HepG2 (cell line): ENCODE data around the gene CFL1. TPM values are rescaled to one million over a fixed set of nuclear protein-coding genes. Genes with fewer than 3 reads are reported as not detected.
A peak's percentile ranks its signal among the peaks of the same experiment; 100 is the strongest.

Experiments
- ARID2 ChIP-seq: sonication (generic); formaldehyde crosslinking; IDR thresholded peaks from 2 replicates; pipeline ENCODE4 v1.8.1; 2022; ENCODE audit warnings: mild to moderate bottlenecking, missing genetic modification reagents, borderline replicate concordance
- ATF7 ChIP-seq, 2 experiments: fragments of 450-650 bp in 1 of 2; sonication (generic) in 1 of 2; formaldehyde crosslinking in 1 of 2; IDR thresholded peaks; 2 replicates each; pipeline versions ENCODE4 v1.4.0 to v1.6.1; 2016 to 2020; ENCODE audit warnings: antibody characterized with exemption in 1 of 2, mild to moderate bottlenecking in 1 of 2, missing genetic modification reagents in 1 of 2
- CENPX ChIP-seq: sonication (generic); formaldehyde crosslinking; IDR thresholded peaks from 2 replicates; pipeline ENCODE4 v1.9.0; 2021; ENCODE audit warnings: mild to moderate bottlenecking, missing genetic modification reagents, moderate library complexity
- DNMT3B ChIP-seq: conservative IDR thresholded peaks from 2 replicates; pipeline ENCODE4 v1.6.1; 2016; ENCODE audit warnings: missing biosample characterization, control low read depth
- MAFG ChIP-seq: sonication (generic); formaldehyde crosslinking; IDR thresholded peaks from 2 replicates; pipeline ENCODE4 v1.5.1; 2020; ENCODE audit warnings: mild to moderate bottlenecking, missing genetic modification reagents
- PCBP2 ChIP-seq: fragments of 200-400 bp; formaldehyde crosslinking; optimal IDR thresholded peaks from 2 replicates; pipeline ENCODE3; 2018; ENCODE audit warnings: low read length, low read depth; ENCODE audit not compliant: poor library complexity, severe bottlenecking
- PRMT3 ChIP-seq: sonication (generic); formaldehyde crosslinking; IDR thresholded peaks from 2 replicates; pipeline ENCODE4 v1.8.1; 2022; ENCODE audit warnings: low read depth, mild to moderate bottlenecking, moderate library complexity, missing genetic modification reagents, borderline replicate concordance
- RCOR2 ChIP-seq: IDR thresholded peaks from 2 replicates; pipeline ENCODE4 v1.6.1; 2016; ENCODE audit warnings: missing biosample characterization, missing genetic modification reagents
- RFXAP ChIP-seq: sonication (generic); formaldehyde crosslinking; IDR thresholded peaks from 2 replicates; pipeline ENCODE4 v1.4.0; 2020; ENCODE audit warnings: missing genetic modification reagents, borderline replicate concordance
- SOX13 ChIP-seq, 3 experiments: fragments of 450-650 bp in 1 of 3; sonication (generic) in 1 of 3; formaldehyde crosslinking in 1 of 3; IDR thresholded peaks in 2 of 3; conservative IDR thresholded peaks in 1 of 3; 2 replicates each; pipeline versions ENCODE4 v1.5.0 to v1.6.1; 2016 to 2020; ENCODE audit warnings: antibody characterized with exemption in 1 of 3, mild to moderate bottlenecking in 1 of 3, missing compliant biosample characterization in 1 of 3, missing genetic modification reagents in 1 of 3, moderate library complexity in 1 of 3
- SP1 ChIP-seq, 2 experiments: fragments of 450-650 bp in 1 of 2; sonication (generic) in 1 of 2; formaldehyde crosslinking in 1 of 2; IDR thresholded peaks; 2 replicates each; pipeline versions ENCODE4 v1.4.0 to v1.6.1; 2016 to 2020; ENCODE audit warnings: missing genetic modification reagents in 1 of 2
- SSRP1 ChIP-seq: IDR thresholded peaks from 2 replicates; pipeline ENCODE4 v1.6.1; 2016; ENCODE audit warnings: control low read depth
- STAT5B ChIP-seq: sonication (generic); formaldehyde crosslinking; IDR thresholded peaks from 2 replicates; pipeline ENCODE4 v1.4.0; 2020; ENCODE audit warnings: missing genetic modification reagents
- TARDBP ChIP-seq: sonication (generic); formaldehyde crosslinking; IDR thresholded peaks from 2 replicates; pipeline ENCODE4 v1.8.0; 2022; ENCODE audit warnings: mild to moderate bottlenecking, missing genetic modification reagents
- TEAD3 ChIP-seq: optimal IDR thresholded peaks from 2 replicates; pipeline ENCODE3; 2016; ENCODE audit warnings: borderline replicate concordance
- YEATS4 ChIP-seq: sonication (generic); formaldehyde crosslinking; IDR thresholded peaks from 2 replicates; pipeline ENCODE4 v1.4.0; 2020; ENCODE audit warnings: missing genetic modification reagents, borderline replicate concordance
- ZFAT ChIP-seq: sonication (generic); formaldehyde crosslinking; conservative IDR thresholded peaks from 2 replicates; pipeline ENCODE4 v1.8.1; 2023; ENCODE audit warnings: missing genetic modification reagents, inconsistent platforms
- ZFP36L1 ChIP-seq: sonication (generic); formaldehyde crosslinking; IDR thresholded peaks from 2 replicates; pipeline ENCODE4 v1.8.0; 2022; ENCODE audit warnings: mild to moderate bottlenecking, missing genetic modification reagents, moderate library complexity
- ZFP41 ChIP-seq: sonication (generic); formaldehyde crosslinking; IDR thresholded peaks from 2 replicates; pipeline ENCODE4 v1.4.0; 2020; ENCODE audit warnings: mild to moderate bottlenecking, missing genetic modification reagents, borderline replicate concordance
- ZFP90 ChIP-seq: sonication (generic); formaldehyde crosslinking; IDR thresholded peaks from 2 replicates; pipeline ENCODE4 v1.8.0; 2022; ENCODE audit warnings: missing genetic modification reagents, mild to moderate bottlenecking, inconsistent platforms, borderline replicate concordance
- ZKSCAN5 ChIP-seq: sonication (generic); formaldehyde crosslinking; IDR thresholded peaks from 2 replicates; pipeline ENCODE4 v1.5.1; 2020; ENCODE audit warnings: mild to moderate bottlenecking, missing genetic modification reagents
- ZNF143 ChIP-seq: sonication (generic); formaldehyde crosslinking; IDR thresholded peaks from 2 replicates; pipeline ENCODE4 v1.4.0; 2020; ENCODE audit warnings: missing genetic modification reagents
- ZNF256 ChIP-seq: sonication (generic); formaldehyde crosslinking; conservative IDR thresholded peaks from 2 replicates; pipeline ENCODE4 v1.4.0; 2020; ENCODE audit warnings: missing genetic modification reagents
- ZNF296 ChIP-seq: sonication (generic); formaldehyde crosslinking; conservative IDR thresholded peaks from 2 replicates; pipeline ENCODE4 v1.5.0; 2020; ENCODE audit warnings: mild to moderate bottlenecking, missing genetic modification reagents
- ZNF563 ChIP-seq: sonication (generic); formaldehyde crosslinking; IDR thresholded peaks from 2 replicates; pipeline ENCODE4 v1.8.0; 2022; ENCODE audit warnings: mild to moderate bottlenecking, moderate library complexity, missing genetic modification reagents
- ZNF572 ChIP-seq: sonication (generic); formaldehyde crosslinking; IDR thresholded peaks from 2 replicates; pipeline ENCODE4 v1.5.1; 2020; ENCODE audit warnings: mild to moderate bottlenecking, missing genetic modification reagents
- ZNF7 ChIP-seq: IDR thresholded peaks from 2 replicates; pipeline ENCODE4 v1.6.1; 2016; ENCODE audit warnings: missing biosample characterization, missing genetic modification reagents
- ZSCAN9 ChIP-seq: IDR thresholded peaks from 2 replicates; pipeline ENCODE4 v1.6.1; 2016; ENCODE audit warnings: borderline replicate concordance
- polyA plus RNA-seq, 8 experiments: library from polyadenylated mRNA; depleted of rRNA in 3 of 8; stranded (reverse) in 7 of 8; unstranded in 1 of 8; fragments of >200 nt; fragmentation: Illumina TruSeq in 4 of 8; extraction: Trizol in 4 of 8; gene quantifications; 2 replicates each; pipeline versions ENCODE4 v1.2.1 to v1.2.3, GENCODE V29; 2011 to 2016; ENCODE audit warnings: low read depth in 4 of 8, missing spikeins in 1 of 8, mixed read lengths in 1 of 8; ENCODE audit not compliant: insufficient read depth in 1 of 8
- total RNA-seq, 5 experiments: library from RNA; depleted of rRNA; stranded (reverse); fragments of >200 nt; fragmentation: Illumina TruSeq; extraction: Trizol; gene quantifications; 2 replicates each; pipeline ENCODE4 v1.2.3, GENCODE V29; 2016; ENCODE audit warnings: low read depth in 1 of 5
- TF ChIP-seq, protein P1 (sequence below): sonication (generic); formaldehyde crosslinking; IDR thresholded peaks from 2 replicates; pipeline ENCODE4 v1.8.1; 2023; ENCODE audit warnings: mild to moderate bottlenecking, moderate library complexity, missing genetic modification reagents

CFL1 gene
- total and polyA plus RNA-seq, 2 of the 13 experiments (the other 11 are each of a cell fraction or from before 2014, with no cell fraction given), result 379 to 383 TPM

DNA sequence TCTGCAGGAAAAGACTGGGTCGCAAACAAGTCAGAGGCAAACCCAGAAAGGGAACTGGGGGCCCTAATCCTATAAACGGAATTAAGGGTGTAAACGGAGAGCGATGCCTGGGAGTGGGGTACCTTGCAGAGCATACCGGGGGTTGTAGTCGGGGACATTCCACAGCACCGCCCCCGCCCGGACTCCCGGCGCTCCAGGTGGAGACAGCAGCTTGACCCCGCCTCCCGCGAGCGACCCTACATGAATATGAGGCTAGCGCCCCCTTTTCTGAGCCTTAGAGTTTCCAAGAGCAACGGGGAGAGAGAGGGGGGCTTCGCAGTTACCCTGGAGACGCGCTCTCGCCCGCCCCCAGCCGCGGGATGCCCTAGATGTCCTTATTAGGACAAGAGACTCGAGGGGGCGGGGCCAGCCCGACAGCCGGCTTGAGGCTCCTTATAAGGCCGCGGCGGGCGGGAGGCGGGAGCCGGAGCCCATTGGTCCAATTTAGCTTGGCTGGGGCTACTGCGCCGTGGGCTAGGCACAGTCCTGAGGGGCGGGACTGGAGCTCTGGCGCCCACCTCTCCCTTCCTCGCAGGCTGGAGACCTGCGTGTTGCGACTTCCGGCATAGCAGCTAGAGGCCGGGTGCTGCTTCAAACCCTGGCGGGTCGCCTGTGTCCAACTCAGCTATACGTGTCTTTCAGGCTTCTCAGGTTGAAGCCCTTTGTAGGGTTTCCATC is 1.3 kb upstream of the CFL1 start (continued):
- TF ChIP-seq MAFG (CRISPR knock-in tag) (no peak), TEAD3 (peak; percentile 70), ZFP90 (CRISPR knock-in tag) (no peak), CENPX (no peak), ZNF563 (no peak), ZNF143 (CRISPR knock-in tag) (peak; percentile 67; the same call in 1 of the 2 replicates), ZNF256 (CRISPR knock-in tag) (no peak), SP1 (IDR thresholded peaks at IDR 0.05) (no peak), SP1 (CRISPR knock-in tag; IDR thresholded peaks at IDR 0.05) (peak; percentile 68; the same call in 1 of the 2 replicates), TARDBP (no peak; the same call in 1 of the 2 replicates), DNMT3B (CRISPR knock-in tag) (no peak), YEATS4 (no peak), ZNF572 (no peak), PCBP2 (no peak), ZFAT (CRISPR knock-in tag) (no peak), RFXAP (peak; percentile 41; the same call in 1 of the 2 replicates), ATF7 (IDR thresholded peaks at IDR 0.05) (no peak), ATF7 (CRISPR knock-in tag; IDR thresholded peaks at IDR 0.05) (no peak), ZNF296 (CRISPR knock-in tag) (no peak), SOX13 (IDR thresholded peaks at IDR 0.05) (no peak), SOX13 (CRISPR knock-in tag; conservative IDR thresholded peaks at IDR 0.05 in 1 of 2, IDR thresholded peaks at IDR 0.05 in 1 of 2) (peak in 1 of 2 experiments; percentile 12; a peak in 1 of 4 replicates), RCOR2 (no peak), STAT5B (CRISPR knock-in tag) (no peak), ZFP41 (CRISPR knock-in tag) (no peak), ZNF7 (no peak), SSRP1 (no peak), ZSCAN9 (CRISPR knock-in tag) (no peak), PRMT3 (CRISPR knock-in tag) (peak; percentile 41; the same call in 1 of the 2 replicates), ARID2 (no peak), ZFP36L1 (no peak), ZKSCAN5 (CRISPR knock-in tag) (no peak)
- TF ChIP-seq, protein P1, sequence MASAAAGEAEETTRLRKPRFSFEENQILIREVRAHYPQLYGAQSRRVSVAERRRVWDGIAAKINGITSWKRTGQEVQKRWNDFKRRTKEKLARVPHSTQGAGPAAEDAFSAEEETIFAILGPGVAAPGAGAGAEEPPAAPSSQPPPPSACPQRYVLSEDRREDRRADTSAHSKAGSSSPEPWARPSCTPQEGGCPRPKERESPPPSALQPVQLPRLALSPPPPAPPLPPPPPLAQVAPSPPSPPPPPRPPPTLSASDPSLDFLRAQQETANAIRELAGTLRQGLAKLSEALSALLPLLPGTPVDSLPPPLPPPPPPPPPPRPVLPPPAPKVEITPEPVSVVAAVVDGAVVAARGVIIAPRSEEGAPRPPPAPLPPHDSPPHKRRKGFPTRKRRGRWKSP (CRISPR knock-in tag), result peak; percentile 31
